Stimulated activated CD4-positive, alpha-beta T cell treated with anti-CD3 and anti-CD28 coated beads, Interleukin-2, amount 100 ng/mL, for 24 hours (primary cell): ENCODE results near the gene MRTFB.

ENCODE experiments used
- DNase-seq, 2 donors: peaks; one replicate each; pipeline ENCODE4 v3.0.0-alpha.2; 2020

MRTFB gene

GRCh38 chr16:14194721-14195120 lies 123.6 kb downstream of the MRTFB start:
- no peak for DNase-seq

GRCh38 chr16:14196011-14196410 lies 124.9 kb downstream of the MRTFB start:
- no peak for DNase-seq

- no peak for DNase-seq
These were observed 125.4 kb downstream of the MRTFB start for GRCh38 chr16:14196539-14196938.

- no peak for DNase-seq
These were observed 126.9 kb downstream of the MRTFB start for GRCh38 chr16:14198012-14198411.

GRCh38 chr16:14198572-14198971 lies 127.5 kb downstream of the MRTFB start:
- DNase-seq = no peak

GRCh38 chr16:14199199-14199598 lies 128.1 kb downstream of the MRTFB start:
- no peak for DNase-seq

GRCh38 chr16:14199624-14200023 lies 128.5 kb downstream of the MRTFB start:
- no peak for DNase-seq

GRCh38 chr16:14202095-14202494 lies 131.0 kb downstream of the MRTFB start:
- no peak for DNase-seq

GRCh38 chr16:14202697-14203096 lies 131.6 kb downstream of the MRTFB start:
- DNase-seq = no peak

- no peak for DNase-seq
These were observed 132.0 kb downstream of the MRTFB start for GRCh38 chr16:14203166-14203565.

GRCh38 chr16:14205666-14206065 lies 134.5 kb downstream of the MRTFB start:
- no peak for DNase-seq

GRCh38 chr16:14211856-14212543 lies 140.9 kb downstream of the MRTFB start:
- DNase-seq = no peak

GRCh38 chr16:14215941-14216340 lies 144.8 kb downstream of the MRTFB start:
- no peak for DNase-seq

- no peak for DNase-seq
These were observed 148.9 kb downstream of the MRTFB start for GRCh38 chr16:14219983-14220382.

GRCh38 chr16:14223632-14224031 lies 152.5 kb downstream of the MRTFB start:
- DNase-seq = no peak

- no peak for DNase-seq
These were observed 154.3 kb downstream of the MRTFB start for GRCh38 chr16:14225457-14225856.

GRCh38 chr16:14232106-14232864 lies 161.2 kb downstream of the MRTFB start:
- no peak for DNase-seq

GRCh38 chr16:14236401-14236800 lies 165.3 kb downstream of the MRTFB start:
- DNase-seq = no peak

- DNase-seq = no peak
These were observed 167.6 kb downstream of the MRTFB start for GRCh38 chr16:14238756-14239155.

- no peak for DNase-seq
These were observed 168.7 kb downstream of the MRTFB start for GRCh38 chr16:14239791-14240190.

GRCh38 chr16:14240219-14240843 lies 169.2 kb downstream of the MRTFB start:
- no peak for DNase-seq

- DNase-seq = no peak
These were observed 169.8 kb downstream of the MRTFB start for GRCh38 chr16:14240964-14241363.

GRCh38 chr16:14241631-14242030 lies 170.5 kb downstream of the MRTFB start:
- DNase-seq = no peak

- no peak for DNase-seq
These were observed 171.7 kb downstream of the MRTFB start for GRCh38 chr16:14242769-14243168.
